ENCODE results near the gene OR4B1. TPM values are rescaled to one million over a fixed set of nuclear protein-coding genes. Genes with fewer than 3 reads are reported as not detected.

The OR4B1 gene, protein sequence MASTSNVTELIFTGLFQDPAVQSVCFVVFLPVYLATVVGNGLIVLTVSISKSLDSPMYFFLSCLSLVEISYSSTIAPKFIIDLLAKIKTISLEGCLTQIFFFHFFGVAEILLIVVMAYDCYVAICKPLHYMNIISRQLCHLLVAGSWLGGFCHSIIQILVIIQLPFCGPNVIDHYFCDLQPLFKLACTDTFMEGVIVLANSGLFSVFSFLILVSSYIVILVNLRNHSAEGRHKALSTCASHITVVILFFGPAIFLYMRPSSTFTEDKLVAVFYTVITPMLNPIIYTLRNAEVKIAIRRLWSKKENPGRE
- not detected in 2 replicates for total RNA-seq (2014; rRNA removed; shearing (Covaris generic))
- not detected in 2 replicates for polyA plus RNA-seq (2016; fragmentation: Nextera tagmentation; extraction: Ambion mirVana)
- long read RNA-seq: 0 reads

DNA sequence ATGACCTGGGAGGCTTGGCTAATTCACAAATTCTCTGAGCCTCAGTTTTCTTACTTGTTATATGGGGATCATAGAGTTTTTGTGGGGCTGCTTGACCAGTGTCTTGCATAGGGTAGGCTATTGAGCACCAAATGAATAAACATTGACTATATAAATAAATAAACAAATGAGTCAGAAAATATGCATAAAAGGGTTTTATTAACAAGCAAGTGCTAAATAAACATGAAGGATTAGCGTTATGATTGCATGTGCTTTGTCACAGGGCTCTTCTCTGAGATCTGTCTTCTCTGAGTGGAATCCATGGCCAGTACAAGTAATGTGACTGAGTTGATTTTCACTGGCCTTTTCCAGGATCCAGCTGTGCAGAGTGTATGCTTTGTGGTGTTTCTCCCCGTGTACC lies at the start of gene OR4B1:
TSS of gene OR4B1 (plus strand) at position 301 of the 400 bp plus-strand sequence. CDS start at position 301, 0 bp downstream.
- Histone ChIP-seq H3K4me1 (ENCODE audit: insufficient read depth) (no peaks in the 10 kb centered on the region), H3K4me3 (no peak within 1 kb of the TSS), H3K36me3 (ENCODE audit: insufficient read depth) (peaks cover 7% of the 10 kb centered on the region; the same call in 1 of the 2 replicates), H3K27me3 (ENCODE audit: insufficient read depth) (no peaks in the 10 kb centered on the region), H3K27ac (ENCODE audit: low read depth) (no peak within 1 kb of the TSS), H4K20me1 (replicated peaks; ENCODE audit: insufficient read depth) (no peaks in the 10 kb centered on the region), H3K9me2 (ENCODE audit: insufficient read depth) (no peaks in the 10 kb centered on the region), H3F3A (replicated peaks; ENCODE audit: low read depth) (no peaks in the 10 kb centered on the region), H2AFZ (no peak within 1 kb of the TSS), H3K4me2 (no peak within 1 kb of the TSS), H3K79me2 (replicated peaks; ENCODE audit: insufficient read depth) (no peaks in the 10 kb centered on the region)
- TF ChIP-seq EZH2phosphoT487 (IDR thresholded peaks at IDR 0.05; ENCODE audit: unreplicated experiment) (no peak), NANOG (IDR thresholded peaks at IDR 0.05; ENCODE audit: borderline replicate concordance) (no peak), ZNF331 (CRISPR knock-in tag; IDR thresholded peaks at IDR 0.05; ENCODE audit: low read depth) (no peak), STAT1 (IDR thresholded peaks at IDR 0.05; ENCODE audit: unreplicated experiment) (no peak), CREB1 (CRISPR knock-in tag; IDR thresholded peaks at IDR 0.05; ENCODE audit: low read depth) (no peak), EZH2 (IDR thresholded peaks at IDR 0.05; ENCODE audit: low read depth, unreplicated experiment) (no peak)
- TF ChIP-seq, protein P1, sequence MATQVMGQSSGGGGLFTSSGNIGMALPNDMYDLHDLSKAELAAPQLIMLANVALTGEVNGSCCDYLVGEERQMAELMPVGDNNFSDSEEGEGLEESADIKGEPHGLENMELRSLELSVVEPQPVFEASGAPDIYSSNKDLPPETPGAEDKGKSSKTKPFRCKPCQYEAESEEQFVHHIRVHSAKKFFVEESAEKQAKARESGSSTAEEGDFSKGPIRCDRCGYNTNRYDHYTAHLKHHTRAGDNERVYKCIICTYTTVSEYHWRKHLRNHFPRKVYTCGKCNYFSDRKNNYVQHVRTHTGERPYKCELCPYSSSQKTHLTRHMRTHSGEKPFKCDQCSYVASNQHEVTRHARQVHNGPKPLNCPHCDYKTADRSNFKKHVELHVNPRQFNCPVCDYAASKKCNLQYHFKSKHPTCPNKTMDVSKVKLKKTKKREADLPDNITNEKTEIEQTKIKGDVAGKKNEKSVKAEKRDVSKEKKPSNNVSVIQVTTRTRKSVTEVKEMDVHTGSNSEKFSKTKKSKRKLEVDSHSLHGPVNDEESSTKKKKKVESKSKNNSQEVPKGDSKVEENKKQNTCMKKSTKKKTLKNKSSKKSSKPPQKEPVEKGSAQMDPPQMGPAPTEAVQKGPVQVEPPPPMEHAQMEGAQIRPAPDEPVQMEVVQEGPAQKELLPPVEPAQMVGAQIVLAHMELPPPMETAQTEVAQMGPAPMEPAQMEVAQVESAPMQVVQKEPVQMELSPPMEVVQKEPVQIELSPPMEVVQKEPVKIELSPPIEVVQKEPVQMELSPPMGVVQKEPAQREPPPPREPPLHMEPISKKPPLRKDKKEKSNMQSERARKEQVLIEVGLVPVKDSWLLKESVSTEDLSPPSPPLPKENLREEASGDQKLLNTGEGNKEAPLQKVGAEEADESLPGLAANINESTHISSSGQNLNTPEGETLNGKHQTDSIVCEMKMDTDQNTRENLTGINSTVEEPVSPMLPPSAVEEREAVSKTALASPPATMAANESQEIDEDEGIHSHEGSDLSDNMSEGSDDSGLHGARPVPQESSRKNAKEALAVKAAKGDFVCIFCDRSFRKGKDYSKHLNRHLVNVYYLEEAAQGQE (IDR thresholded peaks at IDR 0.05; ENCODE audit: unreplicated experiment): no peak
- TF ChIP-seq, protein P2, sequence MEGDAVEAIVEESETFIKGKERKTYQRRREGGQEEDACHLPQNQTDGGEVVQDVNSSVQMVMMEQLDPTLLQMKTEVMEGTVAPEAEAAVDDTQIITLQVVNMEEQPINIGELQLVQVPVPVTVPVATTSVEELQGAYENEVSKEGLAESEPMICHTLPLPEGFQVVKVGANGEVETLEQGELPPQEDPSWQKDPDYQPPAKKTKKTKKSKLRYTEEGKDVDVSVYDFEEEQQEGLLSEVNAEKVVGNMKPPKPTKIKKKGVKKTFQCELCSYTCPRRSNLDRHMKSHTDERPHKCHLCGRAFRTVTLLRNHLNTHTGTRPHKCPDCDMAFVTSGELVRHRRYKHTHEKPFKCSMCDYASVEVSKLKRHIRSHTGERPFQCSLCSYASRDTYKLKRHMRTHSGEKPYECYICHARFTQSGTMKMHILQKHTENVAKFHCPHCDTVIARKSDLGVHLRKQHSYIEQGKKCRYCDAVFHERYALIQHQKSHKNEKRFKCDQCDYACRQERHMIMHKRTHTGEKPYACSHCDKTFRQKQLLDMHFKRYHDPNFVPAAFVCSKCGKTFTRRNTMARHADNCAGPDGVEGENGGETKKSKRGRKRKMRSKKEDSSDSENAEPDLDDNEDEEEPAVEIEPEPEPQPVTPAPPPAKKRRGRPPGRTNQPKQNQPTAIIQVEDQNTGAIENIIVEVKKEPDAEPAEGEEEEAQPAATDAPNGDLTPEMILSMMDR (conservative IDR thresholded peaks at IDR 0.05; ENCODE audit: low read depth in 2 of 2): no peak
- TF ChIP-seq, protein P3, sequence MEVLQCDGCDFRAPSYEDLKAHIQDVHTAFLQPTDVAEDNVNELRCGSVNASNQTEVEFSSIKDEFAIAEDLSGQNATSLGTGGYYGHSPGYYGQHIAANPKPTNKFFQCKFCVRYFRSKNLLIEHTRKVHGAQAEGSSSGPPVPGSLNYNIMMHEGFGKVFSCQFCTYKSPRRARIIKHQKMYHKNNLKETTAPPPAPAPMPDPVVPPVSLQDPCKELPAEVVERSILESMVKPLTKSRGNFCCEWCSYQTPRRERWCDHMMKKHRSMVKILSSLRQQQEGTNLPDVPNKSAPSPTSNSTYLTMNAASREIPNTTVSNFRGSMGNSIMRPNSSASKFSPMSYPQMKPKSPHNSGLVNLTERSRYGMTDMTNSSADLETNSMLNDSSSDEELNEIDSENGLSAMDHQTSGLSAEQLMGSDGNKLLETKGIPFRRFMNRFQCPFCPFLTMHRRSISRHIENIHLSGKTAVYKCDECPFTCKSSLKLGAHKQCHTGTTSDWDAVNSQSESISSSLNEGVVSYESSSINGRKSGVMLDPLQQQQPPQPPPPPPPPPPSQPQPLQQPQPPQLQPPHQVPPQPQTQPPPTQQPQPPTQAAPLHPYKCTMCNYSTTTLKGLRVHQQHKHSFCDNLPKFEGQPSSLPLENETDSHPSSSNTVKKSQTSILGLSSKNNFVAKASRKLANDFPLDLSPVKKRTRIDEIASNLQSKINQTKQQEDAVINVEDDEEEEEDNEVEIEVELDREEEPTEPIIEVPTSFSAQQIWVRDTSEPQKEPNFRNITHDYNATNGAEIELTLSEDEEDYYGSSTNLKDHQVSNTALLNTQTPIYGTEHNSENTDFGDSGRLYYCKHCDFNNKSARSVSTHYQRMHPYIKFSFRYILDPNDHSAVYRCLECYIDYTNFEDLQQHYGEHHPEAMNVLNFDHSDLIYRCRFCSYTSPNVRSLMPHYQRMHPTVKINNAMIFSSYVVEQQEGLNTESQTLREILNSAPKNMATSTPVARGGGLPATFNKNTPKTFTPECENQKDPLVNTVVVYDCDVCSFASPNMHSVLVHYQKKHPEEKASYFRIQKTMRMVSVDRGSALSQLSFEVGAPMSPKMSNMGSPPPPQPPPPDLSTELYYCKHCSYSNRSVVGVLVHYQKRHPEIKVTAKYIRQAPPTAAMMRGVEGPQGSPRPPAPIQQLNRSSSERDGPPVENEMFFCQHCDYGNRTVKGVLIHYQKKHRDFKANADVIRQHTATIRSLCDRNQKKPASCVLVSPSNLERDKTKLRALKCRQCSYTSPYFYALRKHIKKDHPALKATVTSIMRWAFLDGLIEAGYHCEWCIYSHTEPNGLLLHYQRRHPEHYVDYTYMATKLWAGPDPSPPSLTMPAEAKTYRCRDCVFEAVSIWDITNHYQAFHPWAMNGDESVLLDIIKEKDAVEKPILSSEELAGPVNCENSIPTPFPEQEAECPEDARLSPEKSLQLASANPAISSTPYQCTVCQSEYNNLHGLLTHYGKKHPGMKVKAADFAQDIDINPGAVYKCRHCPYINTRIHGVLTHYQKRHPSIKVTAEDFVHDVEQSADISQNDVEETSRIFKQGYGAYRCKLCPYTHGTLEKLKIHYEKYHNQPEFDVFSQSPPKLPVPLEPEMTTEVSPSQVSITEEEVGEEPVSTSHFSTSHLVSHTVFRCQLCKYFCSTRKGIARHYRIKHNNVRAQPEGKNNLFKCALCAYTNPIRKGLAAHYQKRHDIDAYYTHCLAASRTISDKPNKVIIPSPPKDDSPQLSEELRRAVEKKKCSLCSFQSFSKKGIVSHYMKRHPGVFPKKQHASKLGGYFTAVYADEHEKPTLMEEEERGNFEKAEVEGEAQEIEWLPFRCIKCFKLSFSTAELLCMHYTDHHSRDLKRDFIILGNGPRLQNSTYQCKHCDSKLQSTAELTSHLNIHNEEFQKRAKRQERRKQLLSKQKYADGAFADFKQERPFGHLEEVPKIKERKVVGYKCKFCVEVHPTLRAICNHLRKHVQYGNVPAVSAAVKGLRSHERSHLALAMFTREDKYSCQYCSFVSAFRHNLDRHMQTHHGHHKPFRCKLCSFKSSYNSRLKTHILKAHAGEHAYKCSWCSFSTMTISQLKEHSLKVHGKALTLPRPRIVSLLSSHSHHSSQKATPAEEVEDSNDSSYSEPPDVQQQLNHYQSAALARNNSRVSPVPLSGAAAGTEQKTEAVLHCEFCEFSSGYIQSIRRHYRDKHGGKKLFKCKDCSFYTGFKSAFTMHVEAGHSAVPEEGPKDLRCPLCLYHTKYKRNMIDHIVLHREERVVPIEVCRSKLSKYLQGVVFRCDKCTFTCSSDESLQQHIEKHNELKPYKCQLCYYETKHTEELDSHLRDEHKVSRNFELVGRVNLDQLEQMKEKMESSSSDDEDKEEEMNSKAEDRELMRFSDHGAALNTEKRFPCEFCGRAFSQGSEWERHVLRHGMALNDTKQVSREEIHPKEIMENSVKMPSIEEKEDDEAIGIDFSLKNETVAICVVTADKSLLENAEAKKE (CRISPR knock-in tag; IDR thresholded peaks at IDR 0.05): no peak
- ATAC-seq: no peak
- H3K9me3 Mint-ChIP-seq: peaks cover 98% of the 10 kb centered on the region
- H3K4me3 Mint-ChIP-seq: no peak within 1 kb of the TSS
- H3K27ac Mint-ChIP-seq: no peak within 1 kb of the TSS
- no peaks in the 10 kb centered on the region for H3K27me3 Mint-ChIP-seq (ENCODE audit: insufficient read depth, low read depth, poor library complexity)
- no peak for DNase-seq (ENCODE audit: low spot score)
- peaks cover 8% of the 10 kb centered on the region; the same call in 2 of the 3 replicates for H3K36me3 Mint-ChIP-seq (ENCODE audit: low read depth)
- no peaks in the 10 kb centered on the region for H3K4me1 Mint-ChIP-seq
